ENCODE data around the gene ST7L.

ST7L gene

GRCh38 chr1:112618114-112618720 lies 724 bp downstream of the ST7L start:
- DNase-seq (ENCODE audit: low read depth in 2 of 2): no peak

GRCh38 chr1:112614460-112615065 lies 4.4 kb downstream of the ST7L start:
- DNase-seq (ENCODE audit: low read depth in 2 of 2): no peak

- no peak for DNase-seq (ENCODE audit: low read depth in 2 of 2)
These were observed 13.2 kb downstream of the ST7L start for GRCh38 chr1:112605633-112606327.

- DNase-seq (ENCODE audit: low read depth in 2 of 2): no peak
These were observed 15.4 kb downstream of the ST7L start for GRCh38 chr1:112603541-112603940.

- DNase-seq (ENCODE audit: low read depth in 2 of 2): no peak
These were observed 15.9 kb downstream of the ST7L start for GRCh38 chr1:112603012-112603411.

GRCh38 chr1:112599477-112599876 lies 19.5 kb downstream of the ST7L start:
- DNase-seq (ENCODE audit: low read depth in 2 of 2): no peak

- no peak for DNase-seq (ENCODE audit: low read depth in 2 of 2)
These were observed 24.6 kb downstream of the ST7L start for GRCh38 chr1:112594208-112594876.

GRCh38 chr1:112589766-112590165 lies 29.2 kb downstream of the ST7L start:
- DNase-seq (ENCODE audit: low read depth in 2 of 2): no peak

GRCh38 chr1:112583366-112583765 lies 35.6 kb downstream of the ST7L start:
- no peak for DNase-seq (ENCODE audit: low read depth in 2 of 2)

GRCh38 chr1:112581586-112582192 lies 37.3 kb downstream of the ST7L start:
- no peak for DNase-seq (ENCODE audit: low read depth in 2 of 2)

GRCh38 chr1:112579801-112580510 lies 39.0 kb downstream of the ST7L start:
- no peak for DNase-seq (ENCODE audit: low read depth in 2 of 2)

GRCh38 chr1:112576240-112576639 lies 42.7 kb downstream of the ST7L start:
- DNase-seq (ENCODE audit: low read depth in 2 of 2): no peak

- no peak for DNase-seq (ENCODE audit: low read depth in 2 of 2)
These were observed 43.7 kb downstream of the ST7L start for GRCh38 chr1:112575154-112575804.

- no peak for DNase-seq (ENCODE audit: low read depth in 2 of 2)
These were observed 53.1 kb downstream of the ST7L start for GRCh38 chr1:112565800-112566199.

- no peak for DNase-seq (ENCODE audit: low read depth in 2 of 2)
These were observed 54.9 kb downstream of the ST7L start for GRCh38 chr1:112564081-112564480.

GRCh38 chr1:112563341-112563740 lies 55.6 kb downstream of the ST7L start:
- no peak for DNase-seq (ENCODE audit: low read depth in 2 of 2)

GRCh38 chr1:112558634-112559033 lies 60.3 kb downstream of the ST7L start:
- no peak for DNase-seq (ENCODE audit: low read depth in 2 of 2)

- no peak for DNase-seq (ENCODE audit: low read depth in 2 of 2)
These were observed 61.6 kb downstream of the ST7L start for GRCh38 chr1:112557385-112557784.

GRCh38 chr1:112554411-112554810 lies 64.5 kb downstream of the ST7L start:
- DNase-seq (ENCODE audit: low read depth in 2 of 2): no peak

- DNase-seq (ENCODE audit: low read depth in 2 of 2): no peak
These were observed 69.4 kb downstream of the ST7L start for GRCh38 chr1:112549590-112549989.

- DNase-seq (ENCODE audit: low read depth in 2 of 2): no peak
These were observed 70.4 kb downstream of the ST7L start for GRCh38 chr1:112548547-112548946.
